NCI-H226 (cell line): ENCODE data around the gene RAD50.
"Not testable (repeated sequence)": the region's sequence is repeated elsewhere in the genome, so short reads cannot be mapped to it uniquely, and the experiment has no call there.

Experiments
- DNase-seq: peaks from one replicate; pipeline ENCODE4 v3.0.0-alpha.2; 2015

RAD50 gene

DNA sequence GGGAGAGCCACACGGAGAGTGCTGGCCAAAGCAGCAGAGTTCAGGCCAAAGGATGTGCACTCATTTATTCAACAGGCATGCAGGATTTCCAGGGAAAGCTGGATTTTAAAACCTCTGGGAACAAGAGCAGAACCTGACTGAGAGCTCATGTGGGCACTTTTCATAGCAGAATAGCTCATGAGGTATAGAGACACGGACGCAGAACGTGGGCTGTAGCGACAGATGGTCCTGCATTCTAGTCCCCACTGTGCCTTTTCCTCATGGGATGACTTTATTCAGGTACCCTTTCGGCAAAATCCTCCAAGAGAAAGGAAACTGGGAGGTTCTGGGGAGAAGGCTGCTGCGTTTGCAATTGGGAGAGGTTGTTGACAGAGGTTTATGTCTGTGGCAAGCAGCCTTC is 122.4 kb downstream of the RAD50 start:
- DNase-seq, result no peak

DNA sequence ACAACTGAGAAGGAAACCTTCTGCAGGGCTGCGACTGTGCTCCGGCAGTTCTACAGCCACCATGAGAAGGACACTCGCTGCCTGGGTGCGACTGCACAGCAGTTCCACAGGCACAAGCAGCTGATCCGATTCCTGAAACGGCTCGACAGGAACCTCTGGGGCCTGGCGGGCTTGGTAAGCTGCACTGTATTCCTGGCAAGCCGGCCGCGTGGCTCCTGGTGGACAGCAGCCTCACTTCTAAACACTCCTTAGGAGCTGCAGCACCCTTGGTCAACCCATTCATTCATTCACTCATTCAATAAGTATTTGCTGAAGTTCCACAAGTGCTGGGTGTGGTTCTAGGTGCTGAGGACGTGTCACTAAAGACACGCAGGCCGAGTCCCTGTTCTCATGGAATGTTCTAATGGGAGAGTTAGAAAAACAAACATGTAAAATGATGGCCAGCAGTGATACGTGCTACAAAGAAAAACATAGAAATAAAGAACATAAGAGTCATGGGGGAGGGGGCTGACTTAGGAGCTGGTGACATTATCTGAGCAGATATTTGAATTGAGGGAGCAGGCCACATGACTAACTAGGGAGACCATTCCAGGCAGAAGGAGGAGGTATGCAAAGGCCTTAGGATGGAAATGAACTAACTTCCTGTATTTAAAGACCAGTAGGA is 123.1 kb downstream of the RAD50 start:
- DNase-seq, result no peak

DNA sequence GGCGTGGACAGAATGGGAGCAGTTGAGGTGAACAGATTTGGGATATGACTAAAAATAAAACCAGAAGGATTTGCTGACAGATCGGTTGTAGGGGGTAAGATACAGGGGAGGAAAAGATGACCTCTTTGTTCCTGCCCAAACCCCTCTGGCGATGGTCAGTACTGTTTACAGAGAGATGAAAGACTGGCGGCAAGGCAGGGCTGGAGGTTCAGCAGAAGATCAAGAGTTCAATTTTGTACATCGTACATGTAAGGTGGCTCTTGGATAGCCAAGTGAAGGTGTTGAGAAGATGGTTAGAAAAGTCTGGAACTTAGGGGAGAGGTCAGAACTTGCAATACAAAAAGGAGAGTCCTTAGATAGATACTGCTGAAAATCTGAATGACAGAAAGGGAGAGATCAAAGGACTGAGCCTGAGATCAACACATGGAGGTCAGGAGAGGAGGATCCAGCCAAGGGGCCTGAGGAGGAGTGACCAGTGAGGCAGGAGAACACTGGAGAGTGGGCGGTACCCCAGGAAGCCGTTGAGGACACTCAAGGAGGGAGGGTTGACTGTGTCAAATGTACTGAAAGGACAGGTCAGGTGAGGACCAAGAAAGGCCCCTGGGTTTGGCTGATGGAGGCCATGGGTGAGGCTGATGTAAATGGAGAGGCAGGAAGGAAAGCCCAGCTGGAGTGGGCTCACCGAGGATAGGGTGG is 124.2 kb downstream of the RAD50 start:
- DNase-seq, result no peak

DNA sequence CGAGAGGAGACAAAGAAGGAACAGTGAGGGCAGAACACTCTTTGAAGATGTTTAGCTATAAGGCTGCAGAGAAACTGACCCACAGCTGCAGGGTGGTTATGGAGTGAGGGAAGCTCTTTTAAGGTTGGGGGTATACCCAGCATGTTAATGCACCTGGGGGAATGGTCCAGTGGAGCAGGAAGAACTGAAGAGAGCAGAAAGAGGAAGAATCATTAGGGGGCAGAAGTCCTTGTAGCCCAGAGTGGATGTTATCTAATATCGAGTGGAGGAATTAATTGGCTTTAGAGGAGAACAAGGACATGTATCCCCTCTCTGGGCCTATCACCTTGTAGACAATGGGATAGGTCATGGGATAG is 124.7 kb downstream of the RAD50 start:
- DNase-seq, result no peak

DNA sequence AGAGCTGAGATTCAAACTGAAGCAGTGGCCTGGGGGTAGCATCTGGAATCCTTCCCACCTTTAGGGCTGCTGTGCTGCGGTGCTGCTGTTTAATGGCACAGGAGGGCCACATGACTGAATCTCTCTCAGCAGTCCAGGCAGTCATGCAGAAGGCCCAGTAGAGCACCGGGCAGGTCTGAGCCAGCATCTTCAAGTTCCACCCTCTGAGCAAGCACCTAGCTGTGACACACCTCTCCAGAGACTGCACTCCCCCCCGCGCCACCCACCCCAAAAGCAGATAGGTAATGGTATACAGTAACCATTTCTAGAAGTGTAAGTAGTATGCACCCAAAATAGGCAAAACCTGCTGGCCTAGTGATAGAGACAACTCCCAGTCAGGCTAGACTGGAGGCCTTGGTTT is 125.2 kb downstream of the RAD50 start:
- DNase-seq, result no peak

DNA sequence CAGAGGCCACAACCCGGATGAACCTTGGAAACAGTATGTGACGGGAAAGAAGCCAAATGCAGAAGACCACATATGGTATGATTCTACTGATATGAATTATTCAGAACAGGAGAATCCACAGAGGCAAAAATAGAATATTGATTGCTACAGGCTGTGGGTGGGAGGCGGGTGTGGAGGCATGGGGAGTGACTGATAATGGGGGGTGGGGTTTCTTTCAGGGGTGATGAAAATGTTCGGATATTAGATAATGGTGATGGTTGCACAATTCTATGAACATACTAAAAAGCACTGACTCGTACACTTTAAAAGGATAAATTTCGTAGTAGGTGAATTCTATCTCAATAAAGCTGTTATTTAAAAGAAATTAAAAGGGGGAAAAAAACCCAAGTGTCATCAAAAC is 127.7 kb downstream of the RAD50 start:
- DNase-seq, result no peak

DNA sequence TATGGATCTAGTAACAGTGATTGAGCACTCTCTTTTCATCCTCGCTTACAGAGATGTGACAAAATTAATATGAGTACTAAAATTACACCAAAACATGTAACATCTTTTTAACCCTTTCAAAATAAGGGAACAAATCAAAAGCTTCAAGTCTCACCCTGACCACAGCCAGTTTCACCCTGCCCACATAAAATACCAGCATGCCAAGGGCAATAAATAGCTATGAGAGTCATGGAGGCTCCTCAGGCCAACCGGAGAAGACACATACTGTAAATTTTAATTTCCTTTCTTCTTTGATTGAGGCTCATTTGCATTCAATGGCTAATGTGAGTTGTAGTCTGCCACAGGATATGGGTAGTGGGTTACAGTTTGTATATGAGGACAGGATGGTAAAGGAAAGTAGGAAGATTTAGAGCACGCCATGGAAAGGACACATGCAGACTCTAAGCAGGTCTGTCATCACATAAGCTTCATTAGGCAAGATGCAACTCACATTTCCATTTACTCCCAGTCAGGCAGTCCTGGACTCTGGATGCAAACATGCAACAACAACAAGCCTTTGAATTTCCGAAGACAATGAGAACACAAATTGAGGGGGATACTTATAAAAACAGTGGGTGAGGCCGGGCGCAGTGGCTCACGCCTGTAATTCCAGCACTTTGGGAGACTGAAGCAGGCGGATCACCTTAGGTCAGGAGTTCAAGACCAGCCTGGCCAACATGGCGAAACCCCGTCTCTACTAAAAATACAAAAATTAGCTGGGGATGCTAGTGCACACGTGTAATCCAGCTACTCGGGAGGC is 128.3 kb downstream of the RAD50 start:
- no peak for DNase-seq

DNA sequence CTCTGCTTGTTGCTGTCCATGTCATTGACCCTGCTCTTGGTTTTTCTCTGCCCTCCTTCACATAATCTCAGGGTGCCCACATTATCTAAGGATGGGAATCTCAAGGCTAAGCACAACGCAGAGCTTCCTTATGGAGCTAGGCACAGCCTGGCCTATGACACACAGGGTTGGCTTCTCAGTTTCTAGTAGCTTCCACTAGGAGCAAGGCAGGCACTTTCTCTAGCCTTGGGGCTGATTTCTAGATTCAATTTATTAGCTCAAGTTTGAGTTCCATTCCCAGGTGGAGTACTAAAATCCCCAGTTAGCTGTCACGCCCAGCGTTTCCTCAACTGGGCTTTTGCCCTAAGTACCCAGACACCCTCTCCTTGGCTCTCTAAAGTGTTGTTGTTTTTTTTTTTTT is 129.4 kb downstream of the RAD50 start:
- DNase-seq, result no peak

DNA sequence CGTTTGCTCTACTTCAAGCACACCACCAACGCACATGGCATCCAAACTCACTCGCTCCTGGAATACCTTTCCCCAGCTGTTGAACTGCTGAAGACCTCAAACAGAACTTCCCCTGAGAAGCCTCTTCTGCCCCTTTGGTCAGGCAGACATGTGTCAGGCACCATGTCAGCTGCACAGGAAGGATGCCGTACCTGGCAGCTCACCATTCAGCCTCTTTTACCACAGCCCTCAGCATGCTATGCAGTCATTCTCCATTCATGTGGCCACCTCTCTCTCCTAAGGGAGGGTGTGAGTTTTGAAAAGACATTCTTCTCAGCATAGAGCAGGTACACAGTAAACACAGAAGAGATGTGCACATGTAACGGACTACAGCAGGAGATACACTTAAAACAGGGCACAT is 131.2 kb downstream of the RAD50 start:
- DNase-seq, result no peak

DNA sequence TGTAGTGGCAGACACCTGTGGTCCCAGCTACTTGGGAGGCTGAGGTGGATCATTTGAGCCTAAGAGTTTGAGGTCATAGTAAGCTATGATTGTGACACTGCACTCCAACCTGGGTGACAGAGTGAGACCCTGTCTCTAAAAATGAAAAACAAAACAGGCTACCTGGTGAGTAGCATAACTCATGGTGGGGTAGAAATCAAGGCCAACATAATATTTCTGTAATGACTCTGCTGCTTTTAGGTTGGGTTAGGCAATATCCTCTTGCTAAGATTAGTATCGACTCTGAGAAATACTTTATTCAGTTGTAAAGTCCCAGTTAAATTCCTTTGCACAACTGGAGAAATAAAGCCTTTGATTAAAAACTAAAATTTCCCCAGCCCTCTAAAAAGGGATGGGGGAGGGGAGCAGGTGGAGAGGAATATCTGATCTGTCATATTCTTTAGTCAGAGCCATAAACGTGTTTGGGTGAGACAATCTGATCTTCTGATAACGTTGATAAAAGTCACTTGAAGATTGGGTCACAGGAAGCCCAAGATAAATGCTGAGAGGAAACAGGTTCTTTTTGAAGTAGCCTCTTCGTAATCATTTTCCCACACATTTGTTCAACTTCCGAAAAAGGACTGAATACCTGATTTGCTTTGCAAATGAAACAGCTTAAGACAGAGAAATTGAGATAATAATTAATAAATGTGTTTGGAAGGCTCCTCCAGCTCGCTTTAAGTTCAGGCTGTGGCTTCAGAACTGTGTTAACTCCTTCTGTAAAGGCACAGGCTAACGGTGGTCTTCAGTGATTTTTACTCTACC is 132.0 kb downstream of the RAD50 start:
- peak; percentile 37 for DNase-seq

DNA sequence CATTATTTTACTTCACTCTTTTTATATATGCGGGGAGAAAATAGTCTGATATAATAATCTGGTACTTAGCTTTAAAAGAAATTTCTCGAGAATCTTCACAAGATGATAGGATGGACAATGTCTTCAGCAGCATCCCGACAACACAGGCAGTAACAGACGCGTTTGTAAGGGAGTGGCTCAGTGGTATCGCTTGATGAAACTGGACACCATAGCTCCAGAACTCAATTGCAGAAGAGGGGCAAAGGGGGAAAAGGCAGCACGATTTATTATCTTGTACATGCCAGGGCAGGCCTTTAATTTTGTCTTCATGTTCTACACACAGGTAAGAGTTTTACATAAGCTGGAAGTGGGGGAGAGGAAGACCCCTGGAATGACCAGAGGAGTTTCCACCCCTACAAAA is 132.7 kb downstream of the RAD50 start:
- no peak for DNase-seq

DNA sequence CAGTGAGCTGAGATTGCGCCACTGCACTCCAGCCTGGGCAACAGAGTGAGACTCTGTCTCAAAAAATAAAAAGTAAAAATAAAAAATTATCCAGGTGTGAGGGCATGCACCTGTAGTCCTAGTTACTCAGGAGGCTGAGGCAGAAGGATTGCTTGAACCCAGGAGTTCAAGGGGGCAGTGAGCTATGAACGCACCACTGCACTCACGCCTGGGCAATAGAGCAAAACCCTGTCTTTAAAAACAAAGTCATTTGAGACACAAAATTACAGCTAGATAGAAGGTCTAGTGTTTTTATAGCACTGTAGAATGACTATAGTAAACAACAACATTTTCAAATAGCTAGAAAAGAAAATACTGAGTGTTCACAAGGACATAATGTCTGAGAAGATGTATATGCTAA is 133.4 kb downstream of the RAD50 start:
- DNase-seq, result no peak

DNA sequence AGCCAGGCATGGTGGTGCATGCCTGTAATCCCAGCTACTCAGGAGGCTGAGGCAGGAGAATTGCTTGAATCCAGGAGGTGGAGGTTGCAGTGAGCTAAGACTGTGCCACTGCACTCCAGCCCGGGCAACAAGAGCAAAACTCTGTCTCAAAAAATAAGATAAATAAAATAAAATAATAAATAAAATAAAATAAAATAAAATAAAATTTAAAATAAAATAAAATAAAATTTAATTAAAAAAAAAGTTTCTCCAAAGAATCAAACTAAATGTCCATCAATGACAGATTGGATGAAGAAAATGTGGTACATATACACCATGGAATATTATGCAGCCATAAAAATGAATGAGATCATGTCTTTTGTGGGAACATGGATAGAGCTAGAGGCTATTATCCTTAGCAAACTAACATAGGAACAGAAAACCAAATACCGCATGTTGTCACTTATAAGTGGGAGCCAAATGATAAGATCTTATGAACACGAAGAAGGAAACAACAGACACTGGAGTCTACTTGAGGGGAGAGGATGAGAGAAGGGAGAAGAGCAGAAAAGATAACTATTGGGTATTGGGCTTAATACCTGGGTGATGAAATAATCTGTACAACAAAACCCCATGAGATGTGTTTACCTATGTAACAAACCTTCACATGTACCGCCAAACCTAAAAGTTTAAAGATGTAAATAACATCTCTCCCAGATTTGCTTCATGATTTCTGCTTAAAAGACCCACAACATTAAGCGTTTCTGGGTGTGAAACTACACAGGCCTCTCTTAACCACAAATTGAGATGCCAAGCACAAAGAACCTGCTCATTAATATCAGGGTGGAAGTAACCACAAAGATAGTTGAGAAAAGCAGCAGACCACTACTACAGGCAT is 135.2 kb downstream of the RAD50 start:
- not testable (repeated sequence) for DNase-seq

DNA sequence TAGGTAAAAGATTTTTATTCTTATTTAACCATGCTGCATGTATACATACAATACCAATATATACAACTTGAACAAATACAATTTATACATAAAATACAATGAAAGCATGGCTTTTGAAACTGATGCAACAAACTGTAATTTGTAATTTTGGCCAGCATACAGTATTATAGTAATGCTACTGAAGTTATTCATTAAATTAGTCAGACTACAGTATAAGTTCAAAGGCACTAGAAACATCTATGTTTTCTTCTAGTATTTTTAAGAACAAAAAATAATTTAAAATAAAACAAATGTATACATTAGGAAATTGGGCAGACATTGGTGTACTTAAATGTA is 135.8 kb downstream of the RAD50 start:
- no peak for DNase-seq
